ENCODE results near the gene RNF223.
A peak's percentile ranks its signal among the peaks of the same experiment; 100 is the strongest.
"Not testable (repeated sequence)": the region's sequence is repeated elsewhere in the genome, so short reads cannot be mapped to it uniquely, and the experiment has no call there.

Gene RNF223

DNA sequence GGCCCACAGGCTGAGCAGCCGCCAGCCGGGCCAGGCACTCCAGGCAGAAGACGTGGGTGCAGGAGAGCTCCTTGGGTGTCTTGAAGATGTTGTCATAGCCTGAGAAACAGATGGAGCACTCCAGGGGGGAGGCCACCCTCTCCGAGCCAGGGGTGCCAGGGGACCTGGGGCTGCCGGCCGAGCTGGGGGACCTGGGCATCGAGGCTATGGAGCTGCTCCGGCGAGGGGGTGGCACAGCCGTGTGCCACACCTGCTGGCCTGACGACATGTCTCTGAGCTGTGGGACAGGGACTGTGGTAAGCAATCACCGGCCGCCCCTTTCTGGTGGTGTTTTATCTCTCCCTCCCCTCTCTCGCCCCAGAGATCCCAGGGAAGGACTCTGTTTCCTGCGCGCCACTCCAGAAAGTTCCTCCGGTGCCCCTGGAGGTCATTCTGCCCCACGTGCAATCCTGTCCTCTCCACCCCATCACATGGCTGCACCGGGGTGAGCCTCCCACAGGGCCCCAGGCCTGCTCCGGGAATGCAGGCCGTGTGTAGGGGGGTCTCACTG, 1.7 kb downstream of the RNF223 start:
- DNase-seq (ENCODE audit: low read depth), result no peak

- DNase-seq (ENCODE audit: low read depth), result no peak
These were observed 2.4 kb downstream of the RNF223 start for GRCh38 chr1:1071486-1072298.

- no peak for DNase-seq (ENCODE audit: low read depth)
These were observed 4.1 kb downstream of the RNF223 start for GRCh38 chr1:1069711-1070676.

- DNase-seq (ENCODE audit: low read depth), result no peak
These were observed 4.9 kb downstream of the RNF223 start for GRCh38 chr1:1069056-1069710.

DNA sequence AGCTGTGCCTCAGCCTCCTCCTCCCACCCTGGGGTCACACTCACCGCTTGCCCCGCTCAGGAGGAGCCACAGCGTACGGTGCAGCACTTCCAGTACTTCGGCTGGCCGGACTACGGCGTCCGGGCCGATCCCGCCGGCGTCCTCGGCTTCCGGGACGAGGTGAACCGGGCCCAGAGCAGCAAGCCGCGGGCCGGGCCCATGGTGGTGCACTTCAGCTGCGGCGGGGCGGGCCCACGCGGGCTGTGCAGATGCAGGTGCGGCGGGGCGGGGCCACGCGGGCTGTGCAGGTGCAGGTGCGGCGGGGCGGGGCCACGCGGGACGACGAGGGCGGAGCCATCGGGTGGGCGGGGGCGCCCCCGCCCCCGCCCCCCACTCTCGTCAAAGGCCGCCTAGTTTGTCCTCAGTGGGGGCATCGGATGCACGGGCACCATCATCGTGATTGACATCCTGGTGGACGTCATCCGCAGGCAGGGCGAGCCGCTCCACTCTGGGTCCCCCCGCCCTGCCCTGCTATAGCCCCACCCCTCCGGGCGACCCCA, 5.5 kb downstream of the RNF223 start:
- no peak for DNase-seq (ENCODE audit: low read depth)

DNA sequence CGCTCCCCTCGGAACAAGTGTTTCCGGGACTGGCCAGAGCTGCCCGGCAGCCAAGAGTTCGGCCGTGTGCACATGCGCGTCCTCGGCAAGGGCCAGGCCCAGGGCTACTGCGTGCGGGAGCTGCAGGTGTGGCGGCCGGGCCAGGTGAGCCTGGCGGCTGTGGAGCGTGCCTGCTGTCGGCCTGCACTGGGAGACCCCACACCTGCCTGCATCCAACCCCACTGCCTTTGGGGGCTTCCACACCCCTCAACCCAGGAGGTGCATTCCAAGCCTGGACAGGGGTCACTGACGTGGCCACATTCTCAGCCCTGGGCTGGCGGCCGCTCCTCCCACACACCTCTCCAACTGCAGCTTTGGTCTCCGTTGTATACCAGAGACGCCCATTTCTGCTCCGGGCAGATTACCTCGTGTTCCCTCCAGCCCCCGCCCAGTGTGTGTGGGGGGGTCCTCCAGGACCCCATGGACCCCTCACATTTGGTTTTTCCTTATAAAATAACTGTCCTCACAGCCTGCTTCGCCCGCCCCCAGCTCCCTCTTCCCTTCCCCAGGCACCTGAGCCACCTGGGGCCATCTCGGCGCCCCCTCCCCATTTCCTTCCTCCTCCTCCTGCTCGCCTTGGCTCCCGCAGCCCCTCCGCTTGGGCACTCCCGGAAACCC, 6.1 kb downstream of the RNF223 start:
- DNase-seq (ENCODE audit: low read depth), result no peak

DNA sequence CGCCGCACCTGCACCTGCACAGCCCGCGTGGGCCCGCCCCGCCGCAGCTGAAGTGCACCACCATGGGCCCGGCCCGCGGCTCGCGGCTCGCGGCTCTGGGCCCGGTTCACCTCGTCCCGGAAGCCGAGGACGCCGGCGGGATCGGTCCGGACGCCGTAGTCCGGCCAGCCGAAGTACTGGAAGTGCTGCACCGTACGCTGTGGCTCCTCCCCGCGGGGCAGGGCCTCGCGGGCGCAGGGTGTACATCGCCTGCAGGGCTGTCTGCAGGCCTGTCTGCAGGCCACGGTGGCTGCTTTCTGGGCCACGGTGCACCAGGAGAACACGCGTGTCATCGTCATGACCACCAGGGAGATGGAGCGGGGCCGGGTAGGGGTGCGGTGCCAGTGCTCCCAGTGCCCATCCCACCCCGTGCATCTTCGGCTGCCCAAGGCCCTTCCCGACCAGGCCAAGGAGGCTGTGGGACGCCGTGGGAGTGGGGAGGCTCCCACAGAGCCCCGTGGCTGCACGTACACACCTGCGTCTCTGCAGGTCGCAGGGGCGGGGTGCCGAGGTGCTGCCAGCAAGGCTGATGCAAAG, 6.7 kb downstream of the RNF223 start:
- no peak for DNase-seq (ENCODE audit: low read depth)

DNA sequence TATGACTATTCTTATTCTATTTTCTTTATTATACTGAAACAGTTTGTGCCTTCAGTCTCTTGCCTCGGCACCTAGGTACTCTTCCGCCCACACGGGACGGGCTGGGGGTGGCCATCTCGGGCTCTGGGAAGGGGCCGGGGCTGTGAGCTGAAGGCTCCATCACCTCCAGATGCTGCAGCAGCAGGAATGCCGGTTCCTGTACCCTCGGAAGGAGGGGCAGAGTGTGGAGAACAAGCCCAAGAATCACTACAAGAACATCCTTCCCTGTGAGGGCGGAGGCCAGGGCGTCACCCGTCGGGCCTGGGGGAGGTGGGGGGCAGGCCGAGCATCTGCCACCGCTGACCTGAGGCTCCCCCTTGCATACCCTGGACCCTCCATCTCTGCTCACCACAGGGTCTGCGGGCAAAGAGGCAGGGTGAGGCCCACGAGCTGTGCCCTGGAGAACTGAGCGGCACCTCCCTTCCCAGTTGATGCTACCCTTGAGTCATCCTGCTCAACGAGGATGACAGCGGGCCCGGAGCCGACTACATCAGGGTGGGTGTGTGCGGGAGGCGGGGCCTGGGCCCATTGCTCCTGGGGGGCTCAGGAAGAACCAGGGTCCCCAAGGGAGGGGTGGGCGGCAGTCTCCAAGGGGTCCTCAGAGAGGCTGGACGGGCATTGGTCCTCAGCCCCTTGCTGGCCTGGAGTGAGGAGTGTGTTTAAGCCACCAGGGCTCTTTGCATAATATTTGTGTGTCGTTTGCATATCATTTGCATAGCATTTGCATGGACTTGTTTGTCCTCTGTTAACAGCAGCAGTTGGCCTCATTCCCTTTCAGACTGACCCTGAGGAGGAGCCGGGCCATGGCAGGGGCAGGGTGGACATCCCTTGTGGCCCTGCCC, 7.5 kb downstream of the RNF223 start:
- no peak for DNase-seq (ENCODE audit: low read depth)

- not testable (repeated sequence) for DNase-seq (ENCODE audit: low read depth)
These were observed 8.2 kb downstream of the RNF223 start for GRCh38 chr1:1065940-1066304.

GRCh38 chr1:1065265-1065939, 8.7 kb downstream of the RNF223 start:
- DNase-seq (ENCODE audit: low read depth), result no peak

GRCh38 chr1:1063945-1064831, 9.9 kb downstream of the RNF223 start:
- peak; percentile 22 for DNase-seq (ENCODE audit: low read depth)

GRCh38 chr1:1063261-1063944, 10.7 kb downstream of the RNF223 start:
- no peak for DNase-seq (ENCODE audit: low read depth)

DNA sequence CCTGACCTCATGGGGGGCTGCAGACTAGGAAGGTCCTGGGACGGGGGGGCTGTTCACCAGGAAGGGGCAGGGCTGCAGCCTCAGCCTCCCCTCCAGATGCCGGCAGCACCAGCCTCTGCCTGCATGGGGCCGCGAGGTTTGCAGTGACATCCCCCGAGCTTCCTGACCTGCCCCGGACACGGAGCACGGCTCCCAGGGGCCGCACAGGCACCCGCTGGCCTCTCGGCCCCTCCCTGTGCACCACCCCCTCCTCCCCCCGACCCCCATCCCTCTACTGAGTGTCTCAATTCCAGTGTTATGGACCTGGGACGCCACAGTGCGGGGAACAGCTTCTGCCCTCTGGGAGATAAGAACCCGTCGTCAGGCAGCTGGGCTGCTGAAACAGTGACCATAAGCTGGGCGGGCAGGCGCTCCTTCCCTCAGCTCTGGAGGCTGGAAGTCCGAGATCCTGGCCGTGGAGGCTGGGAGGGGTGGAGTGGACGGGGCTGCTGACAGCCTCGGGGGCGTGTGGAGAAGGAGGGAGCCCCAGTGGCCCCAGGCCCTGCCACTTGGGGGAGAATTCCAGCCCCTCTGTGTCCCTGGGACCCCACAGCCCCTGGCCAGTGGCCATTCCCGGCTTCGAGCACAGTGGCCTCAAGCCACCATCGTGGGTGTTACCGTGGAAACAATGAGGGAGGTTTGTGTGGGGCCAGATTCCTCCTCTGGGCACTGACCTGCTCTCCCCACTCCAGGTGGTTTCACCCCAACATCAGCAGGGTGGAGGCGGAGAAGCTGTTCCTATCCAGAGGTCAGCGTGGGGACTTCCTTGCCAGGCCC, 11.6 kb downstream of the RNF223 start:
- DNase-seq (ENCODE audit: low read depth), result no peak

- DNase-seq (ENCODE audit: low read depth), result no peak
These were observed 12.3 kb downstream of the RNF223 start for GRCh38 chr1:1061682-1062345.

- no peak for DNase-seq (ENCODE audit: low read depth)
These were observed 13.7 kb downstream of the RNF223 start for GRCh38 chr1:1060281-1061000.

Data from fibroblast of gingiva (primary cell).